ENCODE results near the gene PTH2. TPM values are rescaled to one million over a fixed set of nuclear protein-coding genes. Genes with fewer than 3 reads are reported as not detected.
A peak's percentile ranks its signal among the peaks of the same experiment; 100 is the strongest.
"Not testable (repeated sequence)": the region's sequence is repeated elsewhere in the genome, so short reads cannot be mapped to it uniquely, and the experiment has no call there.

The PTH2 gene, protein sequence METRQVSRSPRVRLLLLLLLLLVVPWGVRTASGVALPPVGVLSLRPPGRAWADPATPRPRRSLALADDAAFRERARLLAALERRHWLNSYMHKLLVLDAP
- total RNA-seq: not detected

DNA sequence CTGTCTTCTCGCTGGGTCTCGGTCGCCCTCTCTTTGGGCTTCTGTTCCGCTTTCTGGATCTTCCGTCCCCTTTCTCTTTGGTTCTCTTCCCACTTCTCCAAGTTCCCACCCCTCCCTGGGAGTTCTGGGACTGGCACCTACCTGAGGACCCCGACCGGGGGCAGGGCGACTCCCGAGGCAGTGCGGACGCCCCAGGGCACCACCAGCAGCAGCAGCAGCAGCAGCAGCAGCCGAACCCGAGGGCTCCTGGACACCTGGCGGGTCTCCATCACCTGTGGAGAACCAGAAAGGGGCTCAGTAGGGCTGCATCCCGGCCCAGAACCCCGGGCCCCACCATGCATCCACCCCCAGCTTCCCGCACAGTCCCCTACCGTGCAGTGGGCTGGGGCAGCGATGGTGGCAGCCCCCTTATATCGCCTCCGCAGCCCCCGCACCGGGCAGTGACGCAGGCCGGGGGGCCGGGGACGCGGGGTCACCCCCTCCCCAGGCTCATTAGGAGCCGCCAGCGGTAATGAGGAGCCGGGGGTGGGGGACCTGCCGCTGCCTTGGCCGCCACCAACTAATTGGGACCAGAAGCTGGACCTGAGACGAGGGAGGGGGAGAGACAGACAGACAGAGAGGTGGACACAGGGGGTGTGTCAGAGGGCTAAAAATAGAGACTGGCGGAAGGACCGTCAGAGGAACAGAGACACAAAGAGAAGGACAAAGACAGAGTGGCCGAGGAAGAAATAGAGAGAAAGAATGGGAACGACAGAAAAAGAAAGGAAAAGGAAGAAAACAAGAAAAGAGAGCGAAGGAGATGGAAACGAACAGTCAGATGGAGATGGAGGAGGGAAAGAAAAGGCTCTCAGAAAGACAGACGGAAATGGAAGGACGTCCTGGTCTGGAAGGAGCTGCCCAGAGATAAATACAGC is at the start of gene PTH2:
TSS of gene PTH2 (minus strand) at position 371 of the 914 bp plus-strand sequence. CDS start at position 269, 102 bp downstream.
- no peak for DNase-seq (ENCODE audit: low spot score)

- no peak for DNase-seq (ENCODE audit: low spot score)
These were observed 49.7 kb upstream of the PTH2 start for GRCh38 chr19:49472936-49473335.

- no peak for DNase-seq (ENCODE audit: low spot score)
These were observed 47.4 kb upstream of the PTH2 start for GRCh38 chr19:49470615-49470978.

- no peak for DNase-seq (ENCODE audit: low spot score)
These were observed 46.8 kb upstream of the PTH2 start for GRCh38 chr19:49469828-49470614.

- peak; percentile 83 for DNase-seq (ENCODE audit: low spot score)
These were observed 45.7 kb upstream of the PTH2 start for GRCh38 chr19:49468746-49469447.

- DNase-seq (ENCODE audit: low spot score): no peak
These were observed 45.0 kb upstream of the PTH2 start for GRCh38 chr19:49468199-49468598.

GRCh38 chr19:49465371-49465770 is 42.1 kb upstream of the PTH2 start:
- no peak for DNase-seq (ENCODE audit: low spot score)

DNA sequence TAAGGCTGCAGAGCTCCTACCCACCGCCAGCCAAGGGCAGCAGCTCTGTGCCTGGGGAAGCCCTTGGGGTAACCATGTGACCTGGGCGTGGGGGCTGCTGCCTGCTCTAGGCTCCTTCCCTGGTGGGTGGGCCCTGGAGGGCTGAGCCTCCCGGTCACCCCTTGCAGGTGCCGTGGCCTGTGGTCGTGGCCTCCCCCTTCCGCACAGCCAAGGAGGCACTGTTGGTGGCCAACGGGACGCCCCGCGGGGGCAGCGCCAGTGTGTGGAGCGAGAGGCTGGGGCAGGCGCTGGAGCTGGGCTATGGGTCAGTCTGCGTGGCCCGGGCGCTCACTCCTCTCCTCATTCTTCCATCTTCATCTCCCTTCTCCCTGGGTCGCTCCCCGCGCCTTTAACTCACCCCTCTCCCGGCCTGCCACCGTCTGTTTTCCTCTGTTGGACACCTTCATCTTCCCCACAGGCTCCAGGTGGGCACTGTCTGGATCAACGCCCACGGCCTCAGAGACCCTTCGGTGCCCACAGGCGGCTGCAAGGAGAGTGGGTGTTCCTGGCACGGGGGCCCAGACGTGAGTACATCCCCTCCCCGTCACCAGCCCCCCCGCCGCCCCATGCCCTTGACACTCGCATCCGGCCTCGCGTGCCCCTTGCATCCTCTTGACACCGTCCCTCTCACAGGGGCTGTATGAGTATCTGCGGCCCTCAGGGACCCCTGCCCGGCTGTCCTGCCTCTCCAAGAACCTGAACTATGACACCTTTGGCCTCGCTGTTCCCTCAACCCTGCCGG is 40.9 kb upstream of the PTH2 start:
- DNase-seq (ENCODE audit: low spot score): no peak

GRCh38 chr19:49462492-49462891 is 39.3 kb upstream of the PTH2 start:
- DNase-seq (ENCODE audit: low spot score): no peak

DNA sequence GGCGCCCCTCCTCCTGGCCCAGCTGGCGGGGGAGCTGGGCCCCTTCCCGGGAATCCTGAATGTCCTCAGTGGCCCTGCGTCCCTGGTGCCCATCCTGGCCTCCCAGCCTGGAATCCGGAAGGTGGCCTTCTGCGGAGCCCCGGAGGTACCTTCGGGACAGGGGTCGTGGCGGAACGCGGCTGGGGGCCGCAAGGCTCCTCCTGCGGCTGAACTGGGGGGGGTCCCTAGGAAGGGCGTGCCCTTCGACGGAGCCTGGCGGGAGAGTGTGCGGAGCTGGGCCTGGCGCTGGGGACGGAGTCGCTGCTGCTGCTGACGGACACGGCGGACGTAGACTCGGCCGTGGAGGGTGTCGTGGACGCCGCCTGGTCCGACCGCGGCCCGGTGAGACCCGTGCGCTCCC is 38.4 kb upstream of the PTH2 start:
- no peak for DNase-seq (ENCODE audit: low spot score)

DNA sequence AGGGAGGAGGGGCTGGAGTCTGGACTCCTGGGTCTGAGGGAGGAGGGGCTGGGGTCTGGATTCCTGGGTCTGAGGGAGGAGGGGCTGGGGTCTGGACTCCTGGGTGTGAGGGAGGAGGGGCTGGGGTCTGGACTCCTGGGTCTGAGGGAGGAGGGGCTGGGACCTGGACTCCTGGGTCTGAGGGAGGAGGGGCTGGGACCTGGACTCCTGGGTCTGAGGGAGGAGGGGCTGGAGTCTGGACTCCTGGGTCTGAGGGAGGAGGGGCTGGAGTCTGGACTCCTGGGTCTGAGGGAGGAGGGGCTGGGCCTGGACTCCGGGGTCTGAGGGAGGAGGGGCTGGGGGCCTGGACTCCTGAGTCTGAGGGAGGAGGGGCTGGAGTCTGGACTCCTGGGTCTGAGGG is 37.9 kb upstream of the PTH2 start:
- not testable (repeated sequence) for DNase-seq (ENCODE audit: low spot score)

GRCh38 chr19:49459388-49459787 is 36.1 kb upstream of the PTH2 start:
- DNase-seq (ENCODE audit: low spot score): no peak

DNA sequence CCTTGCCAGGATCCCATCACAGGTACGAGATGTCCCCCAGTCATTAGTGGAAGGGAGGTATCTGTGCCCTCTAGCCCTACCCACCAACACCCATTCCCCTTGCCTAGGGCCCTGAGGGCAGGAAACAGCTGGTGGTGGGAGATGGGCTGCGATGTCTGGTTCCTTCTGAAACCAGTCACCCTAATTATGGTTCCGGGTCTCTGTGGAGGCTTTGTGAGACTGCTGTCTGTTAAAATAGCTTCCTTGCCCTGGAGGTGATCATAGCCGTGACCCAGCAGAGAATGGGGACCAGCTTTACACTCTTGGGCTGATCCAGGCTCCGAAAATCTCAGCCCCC is 35.3 kb upstream of the PTH2 start:
- DNase-seq (ENCODE audit: low spot score): no peak

GRCh38 chr19:49456326-49456725 is 33.1 kb upstream of the PTH2 start:
- DNase-seq (ENCODE audit: low spot score): no peak

DNA sequence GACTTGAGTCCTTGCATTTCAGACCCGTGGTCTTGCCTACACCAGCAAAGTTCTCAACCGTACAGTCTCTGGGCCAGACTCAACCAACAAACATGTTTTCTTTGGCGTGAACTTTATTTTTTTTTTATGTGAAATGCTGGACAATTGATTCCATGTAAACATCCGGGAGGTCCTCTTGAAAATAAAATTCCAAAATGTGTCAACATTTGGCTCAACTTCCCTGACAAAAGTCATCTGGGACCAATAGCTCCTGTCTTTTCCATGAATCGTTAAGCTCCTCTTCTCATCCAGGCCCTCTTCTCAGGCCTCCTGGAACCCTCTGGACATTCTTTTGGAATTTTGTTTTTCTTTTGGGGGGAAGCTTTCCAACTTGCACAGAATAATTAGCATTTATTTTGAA is 32.5 kb upstream of the PTH2 start:
- no peak for DNase-seq (ENCODE audit: low spot score)

GRCh38 chr19:49453757-49454240 is 30.6 kb upstream of the PTH2 start:
- no peak for DNase-seq (ENCODE audit: low spot score)

GRCh38 chr19:49453013-49453756 is 29.9 kb upstream of the PTH2 start, which contains the start of gene ALDH16A1:
Gene ALDH16A1 (plus strand): TSS chr19:49453225. CDS start chr19:49453332, 107 bp downstream.
- DNase-seq (ENCODE audit: low spot score): peak; percentile 98

- peak; percentile 98 for DNase-seq (ENCODE audit: low spot score)
These were observed 28.4 kb upstream of the PTH2 start, which contains the start of gene PIH1D1 for GRCh38 chr19:49451430-49452181. Gene PIH1D1 (minus strand): TSS chr19:49451814. CDS start chr19:49451574, 240 bp downstream.

GRCh38 chr19:49450405-49450804 is 27.2 kb upstream of the PTH2 start:
- DNase-seq (ENCODE audit: low spot score): no peak

DNA sequence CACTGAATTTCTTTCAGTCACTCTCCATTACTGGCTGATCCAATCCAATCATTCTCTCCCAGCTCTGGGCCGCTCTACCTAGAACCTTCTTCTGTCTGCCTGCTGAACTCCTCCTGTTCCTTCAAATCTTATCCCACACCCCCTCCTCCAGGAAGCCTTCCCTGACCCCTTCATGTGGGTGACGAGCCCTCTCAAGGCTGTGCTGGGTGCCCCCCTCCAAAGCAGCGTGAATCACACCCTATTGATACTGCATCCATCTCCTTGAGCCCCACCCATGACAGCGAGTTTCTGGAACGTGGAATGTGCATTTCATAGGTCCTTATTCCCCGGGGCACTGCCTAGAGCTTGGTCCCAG is 25.2 kb upstream of the PTH2 start:
- DNase-seq (ENCODE audit: low spot score): no peak
